Eye (tissue), 1 donor: ENCODE results near the gene CD46.

Experiments used
- DNase-seq: peaks from one replicate; pipeline ENCODE4 v3.0.0-alpha.2; 2015

Gene CD46

GRCh38 chr1:207831517-207832327, 79.9 kb downstream of the CD46 start:
- DNase-seq, result no peak

GRCh38 chr1:207832796-207833195, 80.9 kb downstream of the CD46 start:
- no peak for DNase-seq

GRCh38 chr1:207833381-207833780, 81.5 kb downstream of the CD46 start:
- DNase-seq, result no peak

- DNase-seq, result no peak
Observed at GRCh38 chr1:207833956-207834660, 82.3 kb downstream of the CD46 start.

- DNase-seq, result no peak
Observed at GRCh38 chr1:207835958-207836357, 84.1 kb downstream of the CD46 start.

GRCh38 chr1:207836591-207837347, 84.9 kb downstream of the CD46 start:
- DNase-seq, result no peak

GRCh38 chr1:207837673-207838072, 85.8 kb downstream of the CD46 start:
- DNase-seq, result no peak

- no peak for DNase-seq
Observed at GRCh38 chr1:207838156-207839082, 86.6 kb downstream of the CD46 start.

GRCh38 chr1:207839083-207839413, 87.2 kb downstream of the CD46 start:
- no peak for DNase-seq

- DNase-seq, result no peak
Observed at GRCh38 chr1:207840380-207840779, 88.5 kb downstream of the CD46 start.

GRCh38 chr1:207841293-207841692, 89.4 kb downstream of the CD46 start:
- DNase-seq, result no peak

GRCh38 chr1:207841901-207842300, 90.0 kb downstream of the CD46 start:
- DNase-seq, result no peak

- no peak for DNase-seq
Observed at GRCh38 chr1:207842506-207842905, 90.7 kb downstream of the CD46 start.

- DNase-seq, result no peak
Observed at GRCh38 chr1:207844371-207844770, 92.5 kb downstream of the CD46 start.
